ENCODE measurements around the gene ACSF2. TPM values are rescaled to one million over a fixed set of nuclear protein-coding genes. Genes with fewer than 3 reads are reported as not detected.
A peak's percentile ranks its signal among the peaks of the same experiment; 100 is the strongest.

Gene ACSF2
- total RNA-seq, 1 experiment from 2014 or later, result 17.8 TPM

- intact Hi-C loops (cut with micrococcal nuclease), result no loop called here
- peaks cover 66% of the 10 kb centered on the region for H3K36me3 Mint-ChIP-seq (ENCODE audit: insufficient read depth, unreplicated experiment)
- ChIA-PET CTCF (interaction anchor here (0.6 to 4.5 kb wide), 6 partner anchors 8 to 56 kb away, joined by 3 to 37 read pairs (median 7); partner anchors contain the start of gene LRRC59), POLR2A (interaction anchor here (0.8 to 2.5 kb wide), 7 partner anchors 8 to 98 kb away, joined by 3 to 12 read pairs (median 6); partner anchors contain the start of genes EME1, LRRC59 and MRPL27)
- no peak for TF ChIP-seq CTCF (IDR thresholded peaks at IDR 0.05; ENCODE audit: unreplicated experiment)
- no peaks in the 10 kb centered on the region for H3K9me3 Mint-ChIP-seq (ENCODE audit: unreplicated experiment)
- no peak overlapping the region for H3K4me3 Mint-ChIP-seq (ENCODE audit: unreplicated experiment)
- H3K27me3 Mint-ChIP-seq (ENCODE audit: insufficient read depth, unreplicated experiment), result no peaks in the 10 kb centered on the region
- BruUV-seq (replicated peaks), result TSS peak; percentile 42
- no peak overlapping the region for H3K27ac Mint-ChIP-seq (ENCODE audit: low read depth, unreplicated experiment)
- peaks cover 5% of the 10 kb centered on the region for H3K4me1 Mint-ChIP-seq (ENCODE audit: insufficient read depth, unreplicated experiment)
- no peak for DNase-seq (ENCODE audit: unreplicated experiment)
Measured at GRCh38 chr17:50381260-50381815, 44.7 kb upstream of the ACSF2 start.

- intact Hi-C loops (cut with micrococcal nuclease), result no loop called here
- no peak for TF ChIP-seq CTCF (IDR thresholded peaks at IDR 0.05; ENCODE audit: unreplicated experiment)
- peaks cover 72% of the 10 kb centered on the region for H3K36me3 Mint-ChIP-seq (ENCODE audit: insufficient read depth, unreplicated experiment)
- no peak overlapping the region for H3K27ac Mint-ChIP-seq (ENCODE audit: low read depth, unreplicated experiment)
- BruUV-seq (replicated peaks), result no TSS peak
- H3K4me1 Mint-ChIP-seq (ENCODE audit: insufficient read depth, unreplicated experiment), result peaks cover 5% of the 10 kb centered on the region
- DNase-seq (ENCODE audit: unreplicated experiment), result no peak
- H3K4me3 Mint-ChIP-seq (ENCODE audit: unreplicated experiment), result no peak overlapping the region
- ChIA-PET POLR2A (interaction anchor here (0.8 to 2.5 kb wide), 7 partner anchors 8 to 98 kb away, joined by 3 to 12 read pairs (median 6); partner anchors contain the start of genes EME1, LRRC59 and MRPL27), CTCF (interaction anchor here (0.6 to 4.5 kb wide), 9 partner anchors 8 to 181 kb away, joined by 3 to 37 read pairs (median 4); partner anchors contain the start of genes COL1A1, LRRC59 and RSAD1)
- H3K27me3 Mint-ChIP-seq (ENCODE audit: insufficient read depth, unreplicated experiment), result no peaks in the 10 kb centered on the region
- H3K9me3 Mint-ChIP-seq (ENCODE audit: unreplicated experiment), result no peaks in the 10 kb centered on the region
Measured at GRCh38 chr17:50381920-50382319, 44.1 kb upstream of the ACSF2 start.

GRCh38 chr17:50382931-50383330 lies 43.1 kb upstream of the ACSF2 start:
- Mint-ChIP-seq H3K9me3 (ENCODE audit: unreplicated experiment) (no peaks in the 10 kb centered on the region), H3K27ac (ENCODE audit: low read depth, unreplicated experiment) (no peak overlapping the region), H3K4me3 (ENCODE audit: unreplicated experiment) (no peak overlapping the region), H3K27me3 (ENCODE audit: insufficient read depth, unreplicated experiment) (no peaks in the 10 kb centered on the region), H3K4me1 (ENCODE audit: insufficient read depth, unreplicated experiment) (peaks cover 5% of the 10 kb centered on the region), H3K36me3 (ENCODE audit: insufficient read depth, unreplicated experiment) (peaks cover 79% of the 10 kb centered on the region)
- POLR2A ChIA-PET, result interaction anchor here (1.0 kb wide), 1 partner anchor 63 kb away, joined by 3 read pairs; no protein-coding TSS in a partner anchor
- CTCF ChIA-PET, result interaction anchor here (0.8 to 3.0 kb wide), 4 partner anchors 9 to 182 kb away, joined by 3 to 37 read pairs (median 6); partner anchors contain the start of genes COL1A1, LRRC59 and RSAD1
- intact Hi-C loops (cut with micrococcal nuclease), result no loop called here
- no peak for TF ChIP-seq CTCF (IDR thresholded peaks at IDR 0.05; ENCODE audit: unreplicated experiment)
- BruUV-seq (replicated peaks), result no TSS peak
- no peak for DNase-seq (ENCODE audit: unreplicated experiment)

- no peak for DNase-seq (ENCODE audit: unreplicated experiment)
- no peaks in the 10 kb centered on the region for H3K27me3 Mint-ChIP-seq (ENCODE audit: insufficient read depth, unreplicated experiment)
- peaks cover 5% of the 10 kb centered on the region for H3K4me1 Mint-ChIP-seq (ENCODE audit: insufficient read depth, unreplicated experiment)
- CTCF ChIA-PET, result interaction anchor here (1.3 to 2.2 kb wide), 2 partner anchors 10 to 11 kb away, joined by 4 to 6 read pairs; partner anchors contain the start of gene LRRC59
- no peak for TF ChIP-seq CTCF (IDR thresholded peaks at IDR 0.05; ENCODE audit: unreplicated experiment)
- intact Hi-C loops (cut with micrococcal nuclease), result no loop called here
- no peaks in the 10 kb centered on the region for H3K9me3 Mint-ChIP-seq (ENCODE audit: unreplicated experiment)
- peaks cover 98% of the 10 kb centered on the region for H3K36me3 Mint-ChIP-seq (ENCODE audit: insufficient read depth, unreplicated experiment)
- H3K27ac Mint-ChIP-seq (ENCODE audit: low read depth, unreplicated experiment), result no peak overlapping the region
- POLR2A ChIA-PET, result interaction anchor here (1.1 to 3.9 kb wide), 2 partner anchors 10 to 41 kb away, joined by 4 to 22 read pairs; partner anchors contain the start of gene LRRC59
- BruUV-seq (replicated peaks), result no TSS peak
- H3K4me3 Mint-ChIP-seq (ENCODE audit: unreplicated experiment), result no peak overlapping the region
Measured at GRCh38 chr17:50386510-50386909, 39.5 kb upstream of the ACSF2 start.
